ENCODE measurements around the gene MAFF. TPM values are rescaled to one million over a fixed set of nuclear protein-coding genes. Genes with fewer than 3 reads are reported as not detected.

The MAFF gene
- polyA plus RNA-seq, 1 of the 3 experiments (the other 2 are of a cell fraction): 7.9 TPM

GRCh38 chr22:38201711-38202436, at the start of gene MAFF (continued):
- TF ChIP-seq REST (IDR thresholded peaks at IDR 0.05; ENCODE audit: low read depth, low read length) (no peak), GABPA (IDR thresholded peaks at IDR 0.05; ENCODE audit: low read depth) (no peak), USF2 (IDR thresholded peaks at IDR 0.05; ENCODE audit: borderline replicate concordance, low read depth, low read length) (no peak), NFIC (IDR thresholded peaks at IDR 0.05; ENCODE audit: borderline replicate concordance) (no peak), MAX (IDR thresholded peaks at IDR 0.05; ENCODE audit: low read depth) (no peak), POLR2AphosphoS5 (IDR thresholded peaks at IDR 0.05; ENCODE audit: low read depth, low read length) (peak; percentile 33; the same call in 1 of the 2 replicates), RCOR1 (IDR thresholded peaks at IDR 0.05; ENCODE audit: low read length) (no peak), CTCF (IDR thresholded peaks at IDR 0.05) (no peak)

GRCh38 chr22:38153821-38154562, 47.8 kb upstream of the MAFF start:
- H3K79me2 ChIP-seq (ENCODE audit: insufficient read depth): no peaks in the 10 kb centered on the region
- no peak for DNase-seq
- no peaks in the 10 kb centered on the region for H3K9me3 ChIP-seq
- H3K4me3 ChIP-seq (ENCODE audit: low read depth in 2 of 2, low read length in 1 of 2): no peak overlapping the region
- no peak overlapping the region for H3K4me2 ChIP-seq
- no peaks in the 10 kb centered on the region for H3K27me3 ChIP-seq (ENCODE audit: insufficient read depth)
- CTCF ChIA-PET: interaction anchor here (1.2 kb wide), 1 partner anchor 52 kb away, joined by 3 read pairs; no protein-coding TSS in a partner anchor
- no peak overlapping the region for H3K9ac ChIP-seq
- H4K20me1 ChIP-seq (ENCODE audit: insufficient read depth): no peaks in the 10 kb centered on the region
- H3K4me1 ChIP-seq (ENCODE audit: control insufficient read depth in 1 of 2, insufficient read depth in 2 of 2, low read depth in 1 of 2, low read length in 1 of 2): no peaks in the 10 kb centered on the region; a peak in 1 of 4 replicates
- POLR2A ChIA-PET: no interaction called here
- H3K36me3 ChIP-seq (replicated peaks in 1 of 2; ENCODE audit: control insufficient read depth in 1 of 2, insufficient read depth in 2 of 2, low read length in 1 of 2): no peaks in the 10 kb centered on the region
- no peaks in the 10 kb centered on the region for H3F3A ChIP-seq (replicated peaks; ENCODE audit: insufficient read depth)
- H2AFZ ChIP-seq (ENCODE audit: low read depth): no peak overlapping the region
- H3K9me2 ChIP-seq: no peaks in the 10 kb centered on the region
- 90% methylated on average over 2 of the region's 4 CpGs for WGBS (ENCODE audit: low lambda C conversion rate)
- no peak overlapping the region for H3K27ac ChIP-seq (ENCODE audit: low read depth in 2 of 2, low read length in 1 of 2)
- TF ChIP-seq NRF1 (IDR thresholded peaks at IDR 0.05; ENCODE audit: low read depth, low read length) (no peak), MXI1 (IDR thresholded peaks at IDR 0.05; ENCODE audit: low read depth, low read length) (no peak), TAF1 (IDR thresholded peaks at IDR 0.05; ENCODE audit: borderline replicate concordance, low read depth, low read length) (no peak), USF2 (IDR thresholded peaks at IDR 0.05; ENCODE audit: borderline replicate concordance, low read depth, low read length) (no peak), FOSL2 (IDR thresholded peaks at IDR 0.05; ENCODE audit: borderline replicate concordance, low read depth) (no peak), RCOR1 (IDR thresholded peaks at IDR 0.05; ENCODE audit: low read length) (no peak), MEF2A (IDR thresholded peaks at IDR 0.05; ENCODE audit: borderline replicate concordance, low read depth) (no peak), SIN3A (IDR thresholded peaks at IDR 0.05; ENCODE audit: borderline replicate concordance, low read depth, low read length) (no peak), EP300 (IDR thresholded peaks at IDR 0.05; ENCODE audit: borderline replicate concordance in 1 of 2, low read depth in 1 of 2, low read length in 1 of 2) (no peak), YY1 (IDR thresholded peaks at IDR 0.05; ENCODE audit: low read depth) (no peak), TEAD4 (IDR thresholded peaks at IDR 0.05; ENCODE audit: borderline replicate concordance, insufficient read depth) (no peak)
